Mucosa of stomach (tissue), 1 donor: ENCODE measurements around the gene NDST3.
A peak's percentile ranks its signal among the peaks of the same experiment; 100 is the strongest.
"Not testable (repeated sequence)": the region's sequence is repeated elsewhere in the genome, so short reads cannot be mapped to it uniquely, and the experiment has no call there.

Experiments
- H3K27me3 ChIP-seq: one replicate; pipeline ENCODE4 v1.7.0; 2013; ENCODE audit warnings: mild to moderate bottlenecking, low read length; ENCODE audit not compliant: control insufficient read depth, insufficient read depth
- H3K36me3 ChIP-seq: one replicate; pipeline ENCODE4 v1.7.0; 2013; ENCODE audit warnings: low read length; ENCODE audit not compliant: control insufficient read depth, insufficient read depth
- H3K4me1 ChIP-seq: one replicate; pipeline ENCODE4 v1.7.0; 2013; ENCODE audit warnings: mild to moderate bottlenecking, low read length; ENCODE audit not compliant: control insufficient read depth, insufficient read depth
- H3K4me3 ChIP-seq: one replicate; pipeline ENCODE4 v1.7.0; 2013; ENCODE audit warnings: low read length
- H3K9ac ChIP-seq: one replicate; pipeline ENCODE4 v1.7.0; 2013; ENCODE audit warnings: mild to moderate bottlenecking, low read length, moderate library complexity
- H3K9me3 ChIP-seq: one replicate; pipeline ENCODE4 v1.7.0; 2013; ENCODE audit warnings: mild to moderate bottlenecking, low read length, moderate library complexity; ENCODE audit not compliant: control insufficient read depth
- donor health status: Pancreatic carcinoma.

NDST3 gene

GRCh38 chr4:118260309-118260708 is 226.0 kb downstream of the NDST3 start:
- no peak overlapping the region for H3K4me3 ChIP-seq

DNA sequence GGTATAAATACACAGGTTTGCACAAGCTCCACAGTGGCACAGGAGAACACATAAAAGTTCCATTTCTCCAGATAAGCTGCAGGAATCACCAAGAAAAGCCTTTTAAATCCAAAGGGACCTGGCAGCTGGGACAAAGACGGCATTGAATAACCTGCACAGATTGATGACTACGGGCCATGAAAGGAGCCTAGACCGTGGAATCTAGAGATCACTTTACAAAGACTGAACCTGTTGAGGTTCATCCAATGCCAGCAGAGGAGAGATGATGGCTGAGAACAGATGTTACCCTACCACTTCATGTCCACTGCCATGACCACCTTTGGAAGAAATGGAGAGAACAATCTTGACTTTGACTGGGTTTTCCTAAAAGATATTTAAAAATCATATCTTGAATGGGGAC is 229.8 kb downstream of the NDST3 start:
- Histone ChIP-seq H3K36me3 (no peaks in the 10 kb centered on the region), H3K9ac (no peak overlapping the region), H3K4me3 (no peak overlapping the region), H3K4me1 (peaks cover 8% of the 10 kb centered on the region), H3K9me3 (no peaks in the 10 kb centered on the region), H3K27me3 (no peaks in the 10 kb centered on the region)

More at GRCh38 chr4:118260309-118260708, 226.0 kb downstream of the NDST3 start:
- Histone ChIP-seq H3K9me3 (no peaks in the 10 kb centered on the region), H3K9ac (peak overlapping the region; percentile 38), H3K4me1 (peaks cover 11% of the 10 kb centered on the region), H3K27me3 (no peaks in the 10 kb centered on the region), H3K36me3 (no peaks in the 10 kb centered on the region)

- no peaks in the 10 kb centered on the region for H3K36me3 ChIP-seq
- H3K9ac ChIP-seq: peak overlapping the region; percentile 71
- no peaks in the 10 kb centered on the region for H3K27me3 ChIP-seq
- H3K4me3 ChIP-seq: no peak overlapping the region
- H3K9me3 ChIP-seq: no peaks in the 10 kb centered on the region
- peaks cover 2% of the 10 kb centered on the region for H3K4me1 ChIP-seq
These were observed 231.2 kb downstream of the NDST3 start for GRCh38 chr4:118265312-118266144.

GRCh38 chr4:118266145-118266496 is 231.8 kb downstream of the NDST3 start:
- H3K36me3 ChIP-seq, H3K9me3 ChIP-seq, H3K27me3 ChIP-seq, H3K4me3 ChIP-seq, H3K9ac ChIP-seq, H3K4me1 ChIP-seq: not testable (repeated sequence)

GRCh38 chr4:118268780-118269179 is 234.5 kb downstream of the NDST3 start:
- H3K4me1 ChIP-seq: no peaks in the 10 kb centered on the region
- H3K36me3 ChIP-seq: no peaks in the 10 kb centered on the region
- H3K9ac ChIP-seq: no peak overlapping the region
- no peaks in the 10 kb centered on the region for H3K27me3 ChIP-seq
- no peak overlapping the region for H3K4me3 ChIP-seq
- H3K9me3 ChIP-seq: no peaks in the 10 kb centered on the region

DNA sequence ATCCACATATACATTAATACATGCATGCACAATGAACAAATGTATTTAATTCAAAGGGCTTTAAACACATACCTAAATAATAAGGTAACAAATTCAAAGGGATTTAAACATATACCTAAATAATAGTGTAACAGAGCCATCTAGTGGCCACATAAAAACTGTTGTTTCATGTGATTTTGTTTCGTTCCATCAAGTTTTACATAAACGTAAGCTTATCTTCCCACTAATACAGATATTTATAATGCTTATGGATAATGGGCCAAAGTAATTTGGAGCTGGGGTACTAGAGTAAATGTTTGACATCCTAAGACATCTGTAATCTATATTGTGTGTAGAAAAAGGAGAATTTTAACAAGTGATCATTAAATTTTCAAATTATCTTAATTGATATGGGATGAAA is 236.2 kb downstream of the NDST3 start:
- no peaks in the 10 kb centered on the region for H3K9me3 ChIP-seq
- no peaks in the 10 kb centered on the region for H3K4me1 ChIP-seq
- H3K9ac ChIP-seq: no peak overlapping the region

DNA sequence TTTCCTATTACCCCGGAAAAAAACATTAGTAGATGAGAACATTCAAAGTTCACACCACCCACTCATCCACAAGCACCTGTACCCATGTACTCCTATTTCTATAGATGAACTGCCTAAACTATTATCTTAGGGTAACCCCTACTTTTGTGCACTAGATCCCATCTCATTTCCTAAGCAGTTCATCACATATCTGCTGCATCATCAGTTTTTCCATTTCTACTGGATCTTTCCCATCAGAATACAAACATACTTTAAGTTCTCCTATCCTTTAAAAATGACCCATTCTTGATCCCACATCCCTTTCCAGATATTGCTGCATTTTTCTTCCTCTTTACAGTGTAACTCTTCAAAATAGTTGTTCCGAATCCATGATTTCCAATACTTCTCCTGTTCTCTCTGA is 237.5 kb downstream of the NDST3 start:
- Histone ChIP-seq H3K4me1 (no peaks in the 10 kb centered on the region), H3K9ac (no peak overlapping the region), H3K36me3 (no peaks in the 10 kb centered on the region), H3K27me3 (no peaks in the 10 kb centered on the region), H3K9me3 (no peaks in the 10 kb centered on the region), H3K4me3 (no peak overlapping the region)

More for the DNA sequence above, 236.2 kb downstream of the NDST3 start:
- H3K27me3 ChIP-seq: no peaks in the 10 kb centered on the region
- no peaks in the 10 kb centered on the region for H3K36me3 ChIP-seq
- H3K4me3 ChIP-seq: no peak overlapping the region

DNA sequence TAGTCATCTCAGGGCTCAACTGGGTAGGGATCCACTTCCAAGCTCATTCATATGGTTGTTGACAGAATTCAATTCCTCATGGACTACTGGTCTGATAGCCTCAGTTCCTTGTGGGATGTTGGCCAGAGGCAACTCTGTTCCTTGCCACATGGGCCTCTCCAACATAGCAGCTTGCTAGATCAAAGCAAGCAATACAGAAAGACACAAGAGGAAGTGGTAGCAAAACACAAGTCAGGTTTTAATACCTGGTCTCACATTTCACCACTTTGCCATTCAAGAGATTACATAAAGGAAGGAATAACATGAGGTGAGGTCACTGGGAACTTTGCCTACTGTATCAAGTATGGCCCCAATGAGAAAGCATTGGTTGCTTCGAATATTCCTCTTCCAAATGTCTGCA is 239.4 kb downstream of the NDST3 start:
- Histone ChIP-seq H3K4me3 (no peak overlapping the region), H3K9ac (no peak overlapping the region), H3K4me1 (no peaks in the 10 kb centered on the region), H3K36me3 (no peaks in the 10 kb centered on the region), H3K27me3 (no peaks in the 10 kb centered on the region), H3K9me3 (no peaks in the 10 kb centered on the region)

DNA sequence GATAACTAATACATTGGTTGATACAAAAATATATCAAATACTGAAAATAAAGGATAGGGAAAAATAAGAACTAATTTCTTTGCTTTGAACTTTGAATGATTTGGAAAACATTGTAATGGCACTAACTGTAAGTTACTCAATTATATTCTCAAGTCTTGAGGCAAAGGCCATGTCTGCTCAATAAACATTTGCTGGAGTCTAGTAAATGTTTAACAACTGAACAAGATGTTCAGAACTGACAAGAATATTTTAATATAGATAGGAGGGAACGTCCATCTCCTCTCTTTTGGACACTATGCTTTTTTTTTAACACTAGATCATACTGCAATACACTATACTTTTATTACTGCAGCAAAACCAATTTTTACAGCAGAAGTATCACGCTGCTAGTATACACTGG is 242.3 kb downstream of the NDST3 start:
- no peaks in the 10 kb centered on the region for H3K36me3 ChIP-seq
- H3K9ac ChIP-seq: no peak overlapping the region
- H3K4me3 ChIP-seq: no peak overlapping the region
- no peaks in the 10 kb centered on the region for H3K9me3 ChIP-seq
- no peaks in the 10 kb centered on the region for H3K27me3 ChIP-seq
- peaks cover 12% of the 10 kb centered on the region for H3K4me1 ChIP-seq

DNA sequence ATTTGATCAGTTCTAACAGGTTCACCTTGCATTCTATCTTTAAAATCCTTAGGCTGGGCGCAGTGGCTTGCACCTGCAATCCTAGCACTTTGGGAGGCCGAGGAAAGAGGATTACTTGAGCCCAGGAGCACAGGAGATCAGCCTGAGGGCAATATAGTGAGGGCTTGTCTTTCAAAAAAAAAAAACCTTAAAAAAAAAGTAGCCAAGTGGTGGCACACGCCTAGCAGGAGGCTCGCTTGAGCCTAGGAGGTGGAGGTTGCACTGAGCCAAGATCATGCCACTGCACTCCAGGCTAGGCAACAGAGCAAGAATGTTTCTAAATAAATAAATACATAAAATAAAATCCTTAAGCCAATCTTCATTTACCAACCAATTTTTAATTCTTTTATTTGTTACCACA is 243.0 kb downstream of the NDST3 start:
- Histone ChIP-seq H3K9ac (peak overlapping the region; percentile 89), H3K36me3 (no peaks in the 10 kb centered on the region), H3K4me3 (no peak overlapping the region), H3K27me3 (no peaks in the 10 kb centered on the region), H3K9me3 (no peaks in the 10 kb centered on the region), H3K4me1 (peaks cover 18% of the 10 kb centered on the region)

DNA sequence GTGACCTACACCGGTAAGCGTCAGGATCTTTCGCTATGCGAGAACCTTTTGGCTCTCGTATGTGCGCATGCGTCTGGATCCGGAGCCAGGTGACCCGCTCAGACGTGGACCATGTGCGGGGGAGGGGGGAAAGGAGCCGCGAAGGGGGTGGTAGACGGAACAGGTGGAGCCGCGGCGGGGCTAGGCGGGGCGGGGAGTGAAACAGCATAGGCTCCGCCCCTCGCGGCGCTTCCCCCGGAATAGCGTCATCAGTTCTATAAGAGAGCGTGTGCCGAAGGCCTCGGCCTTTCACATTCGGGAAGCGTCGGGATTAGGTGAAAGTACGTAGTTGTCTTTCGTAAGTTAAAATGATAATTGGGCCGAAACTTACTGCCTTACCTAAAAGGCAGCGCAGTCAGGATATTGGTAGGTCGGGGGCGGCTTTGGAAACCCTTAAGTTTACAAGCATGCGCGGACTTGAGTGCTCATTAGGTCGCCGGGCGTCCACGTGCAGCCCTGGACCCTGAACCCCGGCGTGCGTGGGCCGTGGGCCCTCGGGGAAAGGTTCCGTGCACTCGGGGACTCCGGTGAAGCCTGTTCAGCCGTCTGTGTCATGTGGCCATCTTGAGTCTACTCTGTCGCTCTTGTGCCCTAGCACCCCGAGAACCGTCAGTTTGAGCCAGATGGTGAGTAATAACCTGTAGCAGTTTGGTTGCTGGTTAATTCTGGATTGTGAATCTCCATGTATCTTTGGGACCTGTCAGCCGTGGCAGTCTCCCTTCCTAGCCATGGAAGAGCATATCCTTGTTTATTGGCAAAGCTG is 244.4 kb downstream of the NDST3 start:
- Histone ChIP-seq H3K9me3 (no peaks in the 10 kb centered on the region), H3K4me3 (peak overlapping the region; percentile 73), H3K36me3 (no peaks in the 10 kb centered on the region), H3K9ac (peak overlapping the region; percentile 89), H3K4me1 (peaks cover 18% of the 10 kb centered on the region), H3K27me3 (no peaks in the 10 kb centered on the region)

DNA sequence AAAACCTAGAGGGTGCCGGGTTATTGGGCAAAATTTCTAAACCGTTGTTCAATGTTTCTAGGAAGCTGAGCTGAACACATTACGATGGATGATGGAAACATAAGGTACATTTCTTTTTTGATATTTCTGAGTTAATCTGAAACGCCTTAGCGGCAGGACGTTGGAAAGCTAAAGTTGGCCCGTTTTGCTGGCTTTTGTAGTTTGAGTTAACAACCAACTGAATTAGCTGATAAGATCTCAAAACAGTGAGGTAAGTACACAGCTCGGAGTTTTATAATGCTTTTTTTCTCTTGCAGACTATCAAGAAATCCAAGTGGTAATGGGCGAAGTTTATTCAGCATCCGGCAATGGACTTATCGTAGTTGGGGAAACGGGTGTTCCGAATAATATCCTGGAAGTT is 245.0 kb downstream of the NDST3 start:
- H3K27me3 ChIP-seq: no peaks in the 10 kb centered on the region

More for the DNA sequence above, 245.0 kb downstream of the NDST3 start:
- no peaks in the 10 kb centered on the region for H3K9me3 ChIP-seq
- H3K4me1 ChIP-seq: peaks cover 18% of the 10 kb centered on the region
- peak overlapping the region; percentile 73 for H3K4me3 ChIP-seq
- H3K36me3 ChIP-seq: no peaks in the 10 kb centered on the region
- peak overlapping the region; percentile 89 for H3K9ac ChIP-seq
